Measurements from ENCODE around the gene DHODH. TPM values are rescaled to one million over a fixed set of nuclear protein-coding genes. Genes with fewer than 3 reads are reported as not detected.
A peak's percentile ranks its signal among the peaks of the same experiment; 100 is the strongest.

Gene DHODH
- total and polyA plus RNA-seq, 7 donors = 3.2 to 8.0 (median 4.1) TPM

DNA sequence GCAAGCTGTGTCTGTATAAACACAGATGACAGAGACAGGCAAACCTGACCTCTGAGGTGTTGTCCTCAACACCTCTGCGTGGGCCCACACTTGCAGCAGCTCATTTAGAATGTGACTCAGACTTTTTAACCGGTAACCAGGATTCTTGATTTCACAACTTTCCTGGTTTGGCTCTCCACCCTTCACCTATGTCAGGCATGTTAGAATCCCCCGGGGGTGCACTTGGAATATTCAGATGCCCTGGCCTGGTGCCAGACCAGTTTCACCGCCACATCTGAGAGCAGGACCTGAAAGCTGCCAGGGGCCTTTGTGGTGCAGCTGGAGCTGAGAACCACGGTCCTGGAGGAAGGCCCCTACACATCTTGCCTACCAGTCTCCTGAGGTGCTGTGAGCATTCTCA, 4.8 kb downstream of the DHODH start:
- WGBS, 2 donors = 50 to 59% methylated on average over 5 of the region's 5 CpGs
- Histone ChIP-seq H3K4me3 (no peak overlapping the region), H3K27ac (peak overlapping the region in 1 of 4 donors; percentile 3), H3K9me3 (no peaks in the 10 kb centered on the region), H3K27me3 (no peaks in the 10 kb centered on the region), H3K36me3 (peaks cover 0 to 42% (median 3%) of the 10 kb centered on the region in 4 donors), H3K4me1 (no peaks in the 10 kb centered on the region)
- TF ChIP-seq, protein P1, sequence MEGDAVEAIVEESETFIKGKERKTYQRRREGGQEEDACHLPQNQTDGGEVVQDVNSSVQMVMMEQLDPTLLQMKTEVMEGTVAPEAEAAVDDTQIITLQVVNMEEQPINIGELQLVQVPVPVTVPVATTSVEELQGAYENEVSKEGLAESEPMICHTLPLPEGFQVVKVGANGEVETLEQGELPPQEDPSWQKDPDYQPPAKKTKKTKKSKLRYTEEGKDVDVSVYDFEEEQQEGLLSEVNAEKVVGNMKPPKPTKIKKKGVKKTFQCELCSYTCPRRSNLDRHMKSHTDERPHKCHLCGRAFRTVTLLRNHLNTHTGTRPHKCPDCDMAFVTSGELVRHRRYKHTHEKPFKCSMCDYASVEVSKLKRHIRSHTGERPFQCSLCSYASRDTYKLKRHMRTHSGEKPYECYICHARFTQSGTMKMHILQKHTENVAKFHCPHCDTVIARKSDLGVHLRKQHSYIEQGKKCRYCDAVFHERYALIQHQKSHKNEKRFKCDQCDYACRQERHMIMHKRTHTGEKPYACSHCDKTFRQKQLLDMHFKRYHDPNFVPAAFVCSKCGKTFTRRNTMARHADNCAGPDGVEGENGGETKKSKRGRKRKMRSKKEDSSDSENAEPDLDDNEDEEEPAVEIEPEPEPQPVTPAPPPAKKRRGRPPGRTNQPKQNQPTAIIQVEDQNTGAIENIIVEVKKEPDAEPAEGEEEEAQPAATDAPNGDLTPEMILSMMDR (IDR thresholded peaks at IDR 0.05) = no peak
- TF ChIP-seq POLR2AphosphoS5 (IDR thresholded peaks at IDR 0.05) = no peak
- no peak for TF ChIP-seq POLR2A (IDR thresholded peaks at IDR 0.05)
- TF ChIP-seq EP300 (IDR thresholded peaks at IDR 0.05) = no peak
- no peak for DNase-seq
- intact Hi-C loops (cut with DNase I) = no loop called here

DNA sequence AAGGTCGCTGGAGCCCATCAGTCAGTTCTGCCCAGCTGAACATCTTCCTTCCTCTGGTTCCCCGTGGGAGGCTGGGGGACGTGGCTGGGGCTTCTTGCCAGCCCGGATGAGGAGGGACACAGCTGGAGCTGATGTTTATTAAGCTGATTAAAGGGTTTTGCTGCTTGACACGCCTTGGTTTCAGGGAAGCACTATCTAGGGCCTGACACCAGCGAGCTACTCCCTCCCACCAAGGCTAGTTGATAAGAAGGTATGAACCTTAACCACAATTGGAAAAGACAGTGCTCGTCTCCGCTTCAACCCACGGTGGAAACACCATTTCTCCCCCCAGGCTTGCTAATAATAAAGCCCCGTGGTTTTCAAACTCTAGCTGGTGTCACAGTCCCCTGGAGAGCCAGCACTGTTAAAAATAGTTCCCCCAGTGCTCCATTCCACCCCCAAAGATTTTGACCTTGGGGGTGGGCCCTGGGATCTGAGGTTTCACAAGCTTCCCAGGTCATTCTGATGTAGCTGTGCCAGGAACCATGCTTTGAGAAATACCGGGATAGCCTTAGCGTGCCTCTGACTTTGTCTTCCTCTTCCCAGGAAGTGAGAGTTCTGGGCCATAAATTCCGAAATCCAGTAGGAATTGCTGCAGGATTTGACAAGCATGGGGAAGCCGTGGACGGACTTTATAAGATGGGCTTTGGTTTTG, 5.5 kb downstream of the DHODH start:
- intact Hi-C loops (cut with DNase I) = no loop called here
- WGBS, 2 donors = 51 to 61% methylated on average over 15 of the region's 15 CpGs
- TF ChIP-seq POLR2AphosphoS5 (IDR thresholded peaks at IDR 0.05) = no peak
- TF ChIP-seq, protein P1 (IDR thresholded peaks at IDR 0.05) = no peak
- TF ChIP-seq EP300 (IDR thresholded peaks at IDR 0.05) = no peak
- TF ChIP-seq POLR2A (IDR thresholded peaks at IDR 0.05) = no peak
- Histone ChIP-seq H3K4me3 (no peak overlapping the region), H3K4me1 (no peaks in the 10 kb centered on the region), H3K36me3 (peaks cover 0 to 49% (median 5%) of the 10 kb centered on the region in 4 donors), H3K27ac (peak overlapping the region in 1 of 4 donors; percentile 3), H3K9me3 (no peaks in the 10 kb centered on the region), H3K27me3 (no peaks in the 10 kb centered on the region)
- DNase-seq = no peak

DNA sequence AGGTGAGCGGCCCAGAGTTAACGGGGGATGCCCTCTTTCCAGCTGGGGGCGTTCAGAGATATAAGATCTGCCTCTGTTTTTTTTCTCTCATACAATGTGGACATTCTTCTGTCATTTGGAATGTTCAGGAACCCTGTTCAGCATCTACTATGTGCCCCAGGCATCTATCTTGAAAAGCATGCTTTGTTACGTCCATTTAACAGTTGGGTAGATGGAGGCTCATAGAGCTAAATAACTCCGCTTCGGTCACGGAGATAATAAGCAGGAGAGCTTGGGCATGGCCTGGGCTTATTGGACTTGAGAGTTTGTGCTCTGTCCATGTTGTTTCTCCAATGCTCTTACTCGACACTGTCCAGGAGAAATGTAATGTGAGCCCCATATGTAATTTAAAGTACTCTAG, 6.1 kb downstream of the DHODH start:
- intact Hi-C loops (cut with DNase I) = no loop called here
- WGBS, 2 donors = 91 to 93% methylated on average over 8 of the region's 8 CpGs
- Histone ChIP-seq H3K9me3 (no peaks in the 10 kb centered on the region), H3K36me3 (peaks cover 0 to 55% (median 5%) of the 10 kb centered on the region in 4 donors), H3K27ac (no peak overlapping the region), H3K4me3 (no peak overlapping the region), H3K4me1 (no peaks in the 10 kb centered on the region), H3K27me3 (no peaks in the 10 kb centered on the region)
- no peak for DNase-seq
- TF ChIP-seq EP300 (IDR thresholded peaks at IDR 0.05) (no peak), POLR2AphosphoS5 (IDR thresholded peaks at IDR 0.05) (no peak), POLR2A (IDR thresholded peaks at IDR 0.05) (no peak)
- TF ChIP-seq, protein P1 (IDR thresholded peaks at IDR 0.05) = no peak

DNA sequence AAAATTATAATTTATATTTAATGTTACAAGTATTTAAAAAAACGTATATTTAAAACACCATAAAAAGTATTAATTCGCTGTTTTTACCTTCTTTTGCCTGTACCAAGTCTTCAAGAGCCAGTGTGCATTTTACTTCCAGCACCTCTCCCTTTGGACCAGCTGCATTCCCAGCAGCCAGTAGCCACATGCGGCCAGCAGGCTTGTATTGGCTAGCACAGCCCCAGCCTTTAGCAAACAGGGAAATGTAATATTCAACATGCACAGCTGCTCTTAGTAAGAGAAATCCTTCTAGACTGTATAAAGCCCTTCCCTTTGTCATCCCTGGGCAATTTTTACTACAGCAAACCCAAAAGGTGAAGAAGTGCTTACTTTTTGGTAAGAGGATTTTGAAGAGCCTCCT, 6.6 kb downstream of the DHODH start:
- Histone ChIP-seq H3K27ac (no peak overlapping the region), H3K36me3 (peaks cover 0 to 56% (median 5%) of the 10 kb centered on the region in 4 donors), H3K4me1 (no peaks in the 10 kb centered on the region), H3K27me3 (no peaks in the 10 kb centered on the region), H3K9me3 (no peaks in the 10 kb centered on the region), H3K4me3 (no peak overlapping the region)
- no peak for DNase-seq
- TF ChIP-seq EP300 (IDR thresholded peaks at IDR 0.05) (no peak), POLR2A (IDR thresholded peaks at IDR 0.05) (no peak), POLR2AphosphoS5 (IDR thresholded peaks at IDR 0.05) (no peak)
- TF ChIP-seq, protein P1 (IDR thresholded peaks at IDR 0.05) = no peak
- intact Hi-C loops (cut with DNase I) = no loop called here
- WGBS, 2 donors = 31 to 71% methylated on average over 3 of the region's 3 CpGs

Measured in sigmoid colon (tissue), 7 donors.